Measurements from ENCODE around the gene TRIM6.

Gene TRIM6

GRCh38 chr11:5596607-5597201 lies at the start of gene TRIM6:
TRIM6 (plus strand) TSS chr11:5596637; CDS start chr11:5596898, 261 bp downstream.
- peak within 1 kb of the TSS; percentile 77 for H3K27ac ChIP-seq
- TF ChIP-seq CTCF (IDR thresholded peaks at IDR 0.05; ENCODE audit: low read depth, low read length, missing control alignments), result no peak
- DNase-seq, result peak; percentile 22
- in situ Hi-C loops (cut with HindIII; ENCODE audit: low pct_ligation_motif_present, low sequenced_read_pairs), result loop anchor here (25.0 kb wide), 1 partner anchor 91 kb away; the partner anchor contains the start of genes TRIM22 and TRIM5
- peak within 1 kb of the TSS; percentile 59 for H3K4me3 ChIP-seq (ENCODE audit: low read depth, low read length)
- H3K36me3 ChIP-seq (replicated peaks), result no peaks in the 10 kb centered on the region
- no peaks in the 10 kb centered on the region for H3K27me3 ChIP-seq (replicated peaks)

- Histone ChIP-seq H3K27ac (no peak overlapping the region), H3K4me3 (ENCODE audit: low read depth, low read length) (no peak overlapping the region), H3K36me3 (replicated peaks) (no peaks in the 10 kb centered on the region), H3K27me3 (replicated peaks) (no peaks in the 10 kb centered on the region)
- in situ Hi-C loops (cut with HindIII; ENCODE audit: low pct_ligation_motif_present, low sequenced_read_pairs), result no loop called here
- DNase-seq, result no peak
- no peak for TF ChIP-seq CTCF (IDR thresholded peaks at IDR 0.05; ENCODE audit: low read depth, low read length, missing control alignments)
Observed at GRCh38 chr11:5547982-5548381, 48.5 kb upstream of the TRIM6 start.

- no peak for DNase-seq
- no peaks in the 10 kb centered on the region for H3K27me3 ChIP-seq (replicated peaks)
- H3K27ac ChIP-seq, result no peak within 1 kb of the TSS
- TF ChIP-seq CTCF (IDR thresholded peaks at IDR 0.05; ENCODE audit: low read depth, low read length, missing control alignments), result no peak
- no peak within 1 kb of the TSS for H3K4me3 ChIP-seq (ENCODE audit: low read depth, low read length)
- H3K36me3 ChIP-seq (replicated peaks), result no peaks in the 10 kb centered on the region
- in situ Hi-C loops (cut with HindIII; ENCODE audit: low pct_ligation_motif_present, low sequenced_read_pairs), result no loop called here
Observed at GRCh38 chr11:5548440-5548839, 48.0 kb upstream of the TRIM6 start, which contains the start of gene OR52H1. OR52H1 (minus strand) TSS chr11:5548540; CDS start chr11:5545505, 3,035 bp downstream.

GRCh38 chr11:5550440-5551095 lies 45.9 kb upstream of the TRIM6 start:
- in situ Hi-C loops (cut with HindIII; ENCODE audit: low pct_ligation_motif_present, low sequenced_read_pairs), result no loop called here
- DNase-seq, result peak; percentile 29
- H3K27ac ChIP-seq, result peak overlapping the region; percentile 13

GRCh38 chr11:5553343-5553742 lies 43.1 kb upstream of the TRIM6 start:
- no peaks in the 10 kb centered on the region for H3K36me3 ChIP-seq (replicated peaks)
- H3K27ac ChIP-seq, result no peak overlapping the region
- no peak for DNase-seq
- TF ChIP-seq CTCF (IDR thresholded peaks at IDR 0.05; ENCODE audit: low read depth, low read length, missing control alignments), result no peak
- no peaks in the 10 kb centered on the region for H3K27me3 ChIP-seq (replicated peaks)
- no peak overlapping the region for H3K4me3 ChIP-seq (ENCODE audit: low read depth, low read length)
- in situ Hi-C loops (cut with HindIII; ENCODE audit: low pct_ligation_motif_present, low sequenced_read_pairs), result no loop called here

More at GRCh38 chr11:5550440-5551095, 45.9 kb upstream of the TRIM6 start:
- Histone ChIP-seq H3K36me3 (replicated peaks) (no peaks in the 10 kb centered on the region), H3K4me3 (ENCODE audit: low read depth, low read length) (no peak overlapping the region), H3K27me3 (replicated peaks) (no peaks in the 10 kb centered on the region)
- no peak for TF ChIP-seq CTCF (IDR thresholded peaks at IDR 0.05; ENCODE audit: low read depth, low read length, missing control alignments)
